H1 (cell line): Measurements from ENCODE around the gene MACROD2. TPM values are rescaled to one million over a fixed set of nuclear protein-coding genes. Genes with fewer than 3 reads are reported as not detected.

Source experiments
- CTCF ChIA-PET: fragments of 300-600 bp; sonication (Branson Sonifier 250); formaldehyde crosslinking; loops from one replicate; lab custom pipeline; 2021; ENCODE audit not compliant: partially characterized antibody; lab: Charles Lee
- POLR2A ChIA-PET: fragments of 300-600 bp; sonication (Branson Sonifier 250); formaldehyde crosslinking; loops from one replicate; lab custom pipeline; 2021; ENCODE audit warnings: inconsistent platforms; ENCODE audit not compliant: partially characterized antibody; lab: Charles Lee
- DNase-seq, 2 experiments: peaks; one replicate each; pipeline versions ENCODE4 v3.0.0 to v3.0.0-alpha.2; 2010 to 2022; ENCODE audit warnings: low spot score in 2 of 2, low read depth in 1 of 2, mixed read lengths in 1 of 2
- FAIRE-seq: peaks from 2 replicates; lab custom pipeline; 2011; peaks lifted over from hg19 to GRCh38; lab: Jason Lieb, UNC
- H2AFZ ChIP-seq: 2 replicates; pipeline ENCODE4 v1.8.1; 2012; ENCODE audit warnings: low read length, inconsistent platforms
- H2AK5ac ChIP-seq: 2 replicates; pipeline ENCODE4 v1.6.1; 2013; ENCODE audit warnings: low read depth, low read length
- H2BK120ac ChIP-seq: replicated peaks from 2 replicates; pipeline ENCODE3; 2013; ENCODE audit warnings: low read depth, low read length, inconsistent platforms
- H2BK12ac ChIP-seq: 2 replicates; pipeline ENCODE4 v1.6.1; 2013; ENCODE audit warnings: low read depth, low read length
- H2BK15ac ChIP-seq: 2 replicates; pipeline ENCODE4 v1.6.1; 2013; ENCODE audit warnings: low read length
- H2BK20ac ChIP-seq: 2 replicates; pipeline ENCODE4 v1.6.1; 2013; ENCODE audit warnings: low read length
- H2BK5ac ChIP-seq: 2 replicates; pipeline ENCODE4 v1.6.1; 2013; ENCODE audit warnings: low read depth, low read length
- H3K14ac ChIP-seq: 2 replicates; pipeline ENCODE4 v1.6.1; 2013; ENCODE audit warnings: inconsistent platforms; ENCODE audit not compliant: insufficient read length
- H3K18ac ChIP-seq: 2 replicates; pipeline ENCODE4 v1.6.1; 2013; ENCODE audit warnings: low read length; ENCODE audit errors: extremely low read depth
- H3K23ac ChIP-seq: 2 replicates; pipeline ENCODE4 v1.6.1; 2013; ENCODE audit warnings: inconsistent platforms; ENCODE audit not compliant: insufficient read length
- H3K23me2 ChIP-seq: 2 replicates; pipeline ENCODE4 v1.6.1; 2013; ENCODE audit warnings: low read depth, low read length
- H3K27ac ChIP-seq: 2 replicates; pipeline ENCODE4 v1.6.1; 2011; ENCODE audit warnings: low read depth, low read length, inconsistent platforms
- H3K27me3 ChIP-seq, 4 experiments: replicated peaks in 1 of 4; 1 replicate in 1 of 4; 2 replicates in 3 of 4; pipeline versions ENCODE4 v1.6.1 to v1.8.1; 2011 to 2013; ENCODE audit warnings: low read length in 3 of 4, mild to moderate bottlenecking in 3 of 4, inconsistent platforms in 2 of 4, mixed read lengths in 2 of 4, moderate library complexity in 1 of 4; ENCODE audit not compliant: control insufficient read depth in 3 of 4, insufficient read depth in 3 of 4; ENCODE audit errors: extremely low read depth in 1 of 4
- H3K36me3 ChIP-seq, 4 experiments: 2 replicates each; pipeline versions ENCODE4 v1.6.1 to v1.8.1; 2011 to 2013; ENCODE audit warnings: mild to moderate bottlenecking in 4 of 4, low read length in 3 of 4, moderate library complexity in 2 of 4, control low read depth in 1 of 4, inconsistent platforms in 1 of 4; ENCODE audit not compliant: insufficient read depth in 4 of 4, control insufficient read depth in 2 of 4
- H3K4ac ChIP-seq: replicated peaks from 2 replicates; pipeline ENCODE3; 2013; ENCODE audit warnings: low read length, low read depth, mixed read lengths, inconsistent platforms; ENCODE audit not compliant: insufficient read length
- H3K4me1 ChIP-seq, 4 experiments: replicated peaks in 1 of 4; 1 replicate in 1 of 4; 2 replicates in 3 of 4; pipeline versions ENCODE4 v1.6.1 to v1.8.1; 2011 to 2013; ENCODE audit warnings: low read length in 3 of 4, inconsistent platforms in 2 of 4, mixed read lengths in 1 of 4; ENCODE audit not compliant: insufficient read depth in 4 of 4, control insufficient read depth in 3 of 4
- H3K4me2 ChIP-seq, 2 experiments: 2 replicates each; pipeline versions ENCODE4 v1.6.1 to v1.8.1; 2011 to 2013; ENCODE audit warnings: low read depth in 2 of 2, low read length in 2 of 2, control low read depth in 1 of 2, inconsistent platforms in 1 of 2, mild to moderate bottlenecking in 1 of 2; ENCODE audit not compliant: insufficient read depth in 1 of 2
- H3K4me3 ChIP-seq, 4 experiments: fragments of 200-600, 300-600 bp in 1 of 4; sonication (generic), shearing (Covaris generic), sonication (Bioruptor Twin) in 1 of 4; 2 replicates each; pipeline versions ENCODE4 v1.5.1 to v1.8.1; 2011 to 2016; ENCODE audit warnings: low read length in 4 of 4, low read depth in 3 of 4, control low read depth in 2 of 4, inconsistent platforms in 2 of 4, mild to moderate bottlenecking in 2 of 4, mixed read lengths in 1 of 4, moderate library complexity in 1 of 4; ENCODE audit not compliant: insufficient read depth in 2 of 4; ENCODE audit errors: extremely low read depth in 1 of 4
- H3K56ac ChIP-seq: replicated peaks from 2 replicates; pipeline ENCODE3; 2013; ENCODE audit warnings: low read depth, mild to moderate bottlenecking, mixed read lengths, low read length, inconsistent platforms; ENCODE audit not compliant: insufficient read length
- H3K79me1 ChIP-seq: 2 replicates; pipeline ENCODE4 v1.6.1; 2013; ENCODE audit warnings: low read depth, low read length, control low read depth
- H3K79me2 ChIP-seq, 2 experiments: 2 replicates each; pipeline versions ENCODE4 v1.6.1 to v1.8.1; 2012 to 2013; ENCODE audit warnings: low read length in 2 of 2, mild to moderate bottlenecking in 2 of 2, inconsistent platforms in 1 of 2; ENCODE audit not compliant: insufficient read depth in 2 of 2, control insufficient read depth in 1 of 2
- H3K9ac ChIP-seq, 4 experiments: replicated peaks in 1 of 4; 1 replicate in 1 of 4; 2 replicates in 3 of 4; pipeline versions ENCODE4 v1.6.1 to v1.8.1; 2011 to 2013; ENCODE audit warnings: low read depth in 3 of 4, low read length in 3 of 4, control low read depth in 2 of 4, mild to moderate bottlenecking in 2 of 4, moderate library complexity in 2 of 4, inconsistent platforms in 1 of 4; ENCODE audit errors: extremely low read depth in 1 of 4
- H3K9me3 ChIP-seq, 2 experiments: 2 replicates each; pipeline versions ENCODE4 v1.6.1 to v1.8.1; 2012 to 2013; ENCODE audit warnings: mild to moderate bottlenecking in 2 of 2, moderate library complexity in 2 of 2, control low read depth in 1 of 2, inconsistent platforms in 1 of 2, low read depth in 1 of 2, low read length in 1 of 2, mixed read lengths in 1 of 2; ENCODE audit not compliant: insufficient read depth in 2 of 2
- H4K20me1 ChIP-seq, 2 experiments: replicated peaks in 1 of 2; 2 replicates each; pipeline versions ENCODE3 to v1.8.1; 2011 to 2013; ENCODE audit warnings: inconsistent platforms in 2 of 2, low read length in 2 of 2, mild to moderate bottlenecking in 1 of 2; ENCODE audit not compliant: insufficient read depth in 2 of 2, control insufficient read depth in 1 of 2
- H4K5ac ChIP-seq: 2 replicates; pipeline ENCODE4 v1.6.1; 2013; ENCODE audit warnings: low read length, low read depth, mixed read lengths, inconsistent platforms; ENCODE audit not compliant: insufficient read length
- H4K8ac ChIP-seq: 2 replicates; pipeline ENCODE4 v1.8.0; 2013; ENCODE audit warnings: mild to moderate bottlenecking, moderate library complexity, low read length, inconsistent platforms; ENCODE audit not compliant: insufficient read depth; ENCODE audit errors: extremely low read depth
- H4K91ac ChIP-seq: replicated peaks from 2 replicates; pipeline ENCODE3; 2013; ENCODE audit warnings: low read length, mixed read lengths, inconsistent platforms; ENCODE audit not compliant: insufficient read length
- BACH1 ChIP-seq: IDR thresholded peaks from 2 replicates; pipeline ENCODE4 v1.6.1; 2012; ENCODE audit warnings: low read length, improper control_type of control experiment
- CTCF ChIP-seq, 3 experiments: IDR thresholded peaks; 1 replicate in 2 of 3; 2 replicates in 1 of 3; pipeline versions ENCODE4 v1.5.1 to v1.6.1; 2011; ENCODE audit warnings: low read length in 3 of 3, mild to moderate bottlenecking in 3 of 3, inconsistent platforms in 2 of 3, low read depth in 1 of 3, moderate library complexity in 1 of 3; ENCODE audit not compliant: insufficient read depth in 1 of 3; ENCODE audit errors: control extremely low read depth in 1 of 3
- EGR1 ChIP-seq: IDR thresholded peaks from 2 replicates; pipeline ENCODE4 v1.6.1; 2011; ENCODE audit warnings: low read depth, low read length, borderline replicate concordance
- JUN ChIP-seq: IDR thresholded peaks from 2 replicates; pipeline ENCODE4 v1.6.1; 2011; ENCODE audit warnings: low read depth, mild to moderate bottlenecking, improper control_type of control experiment, low read length
- KDM5A ChIP-seq: fragments of 200-600 bp; IDR thresholded peaks from 2 replicates; pipeline ENCODE4 v1.7.1; 2012; ENCODE audit warnings: mild to moderate bottlenecking, low read length, inconsistent platforms, mixed read lengths
- MAFK ChIP-seq: IDR thresholded peaks from 2 replicates; pipeline ENCODE4 v1.6.1; 2012; ENCODE audit warnings: low read depth, mild to moderate bottlenecking, improper control_type of control experiment, low read length
- NANOG ChIP-seq: IDR thresholded peaks from 2 replicates; pipeline ENCODE4 v1.6.1; 2011; ENCODE audit warnings: low read length, low read depth, mild to moderate bottlenecking, inconsistent platforms; ENCODE audit not compliant: insufficient read depth, poor library complexity, severe bottlenecking
- SAP30 ChIP-seq: fragments of 300-600 bp; sonication (generic); IDR thresholded peaks from 2 replicates; pipeline ENCODE4 v1.7.1; 2012; ENCODE audit warnings: low read length, moderate library complexity, mild to moderate bottlenecking, inconsistent platforms; ENCODE audit not compliant: insufficient read depth, insufficient replicate concordance
- SP1 ChIP-seq: IDR thresholded peaks from 2 replicates; pipeline ENCODE4 v1.6.1; 2011; ENCODE audit warnings: low read depth, low read length
- SP4 ChIP-seq: IDR thresholded peaks from 2 replicates; pipeline ENCODE4 v1.6.1; 2012; ENCODE audit warnings: low read length, inconsistent platforms
- TCF12 ChIP-seq: IDR thresholded peaks from 2 replicates; pipeline ENCODE4 v1.6.1; 2011; ENCODE audit warnings: low read depth, mild to moderate bottlenecking, low read length
- YY1 ChIP-seq: IDR thresholded peaks from 2 replicates; pipeline ENCODE4 v1.6.1; 2011; ENCODE audit warnings: low read depth, mild to moderate bottlenecking, low read length
- WGBS, 2 experiments: shearing (Covaris generic) in 1 of 2; methylation state at CpG; one replicate each; pipeline versions ENCODE4 v1.1.6 to v1.1.7; 2013 to 2015; ENCODE audit warnings: low lambda C conversion rate in 2 of 2, mixed read lengths in 2 of 2, inconsistent platforms in 1 of 2, low coverage in 1 of 2, missing lambda C conversion rate in 1 of 2; ENCODE audit not compliant: insufficient replicate concordance in 2 of 2, insufficient coverage in 1 of 2, insufficient read length in 1 of 2; ENCODE audit errors: extremely low coverage in 1 of 2, missing lambda C conversion rate in 1 of 2; 5-methylcytosine and 5-hydroxymethylcytosine counted together
- polyA plus RNA-seq, 7 experiments: library from polyadenylated mRNA; depleted of rRNA in 3 of 7; stranded (reverse) in 5 of 7; unstranded in 2 of 7; fragments of >200 nt in 5 of 7; fragments of 200-250 nt in 2 of 7; gene quantifications; 1 replicate in 5 of 7; 2 replicates in 1 of 7; 4 replicates in 1 of 7; pipeline versions ENCODE4 v1.2.1 to v1.2.3, GENCODE V29; 2011 to 2013; ENCODE audit warnings: missing spikeins in 2 of 7, mixed read lengths in 2 of 7
- total RNA-seq: library from RNA; stranded (reverse); fragmentation: NEBNext Ultra II Directional; extraction: Animal tissue kit (Norgen Biotek cat#: 25700); gene quantifications from 2 replicates; pipeline ENCODE4 v1.2.1, GENCODE V29; 2021

The MACROD2 gene
- total and polyA plus RNA-seq, 2 of the 8 experiments (the other 6 are each of a cell fraction or from before 2014, with no cell fraction given): 0.70 to 3.9 TPM

- Histone ChIP-seq H2AK5ac (no peak overlapping the region), H3K4me3 (no peak overlapping the region), H3K27me3 (no peaks in the 10 kb centered on the region), H4K5ac (no peak overlapping the region), H3K14ac (no peak overlapping the region), H3K23me2 (0 out of 2 replicates have a peak, but pooled peaks cover 1% of the 10 kb centered on the region), H2AFZ (no peak overlapping the region), H3K79me2 (no peaks in the 10 kb centered on the region), H2BK120ac (no peak overlapping the region), H2BK5ac (no peak overlapping the region), H4K20me1 (no peaks in the 10 kb centered on the region), H2BK15ac (no peak overlapping the region), H3K9me3 (no peaks in the 10 kb centered on the region), H3K4me2 (no peak overlapping the region), H3K4me1 (no peaks in the 10 kb centered on the region; a peak in 1 of 7 replicates), H3K27ac (no peak overlapping the region), H3K9ac (no peak overlapping the region), H3K56ac (no peak overlapping the region), H3K36me3 (no peaks in the 10 kb centered on the region), H3K4ac (no peak overlapping the region), H2BK20ac (no peak overlapping the region), H4K8ac (no peak overlapping the region), H4K91ac (no peak overlapping the region), H3K18ac (no peak overlapping the region), H3K79me1 (no peaks in the 10 kb centered on the region), H3K23ac (no peak overlapping the region), H2BK12ac (no peak overlapping the region)
- no peak for FAIRE-seq
- ChIA-PET CTCF (interaction anchor here (0.7 to 1.1 kb wide), 5 partner anchors 16 to 424 kb away, joined by 3 to 4 read pairs (median 3); partner anchors contain the start of gene FLRT3), POLR2A (no interaction called here)
- DNase-seq: no peak
- WGBS, 2 experiments: 93% methylated on average over 5 of the region's 5 CpGs; no CpG with 5 or more reads in 1 of the 2 experiments
- no peak for TF ChIP-seq BACH1
- TF ChIP-seq CTCF (IDR thresholded peaks at IDR 0.05; ENCODE audit: control extremely low read depth in 1 of 3, insufficient read depth in 1 of 3, low read depth in 1 of 3, low read length in 3 of 3): peak in 1 of 3 experiments; percentile 1; a peak in 1 of 4 replicates
- no peak for TF ChIP-seq SP4
- TF ChIP-seq JUN: no peak
- TF ChIP-seq KDM5A: no peak
- no peak for TF ChIP-seq TCF12
- TF ChIP-seq NANOG: no peak
- no peak for TF ChIP-seq YY1
- no peak for TF ChIP-seq EGR1
- no peak for TF ChIP-seq MAFK
- no peak for TF ChIP-seq SAP30
- no peak for TF ChIP-seq SP1
Observed at GRCh38 chr20:14761903-14762302, 766.6 kb downstream of the MACROD2 start.
